ENCODE results near the gene UGCG. TPM values are rescaled to one million over a fixed set of nuclear protein-coding genes. Genes with fewer than 3 reads are reported as not detected.

Gene UGCG
- total and polyA plus RNA-seq, 2 donors (not counting 1 experiment from before 2014, with no cell fraction given): 143 to 260 TPM

- Histone ChIP-seq H4K20me1 (ENCODE audit: control insufficient read depth, extremely low read depth, insufficient read depth, low read length) (no peaks in the 10 kb centered on the region), H3K4me2 (ENCODE audit: extremely low read depth, insufficient read depth, low read length) (no peak overlapping the region), H3K36me3 (ENCODE audit: control insufficient read depth, insufficient read depth, low read length) (peaks cover 4% of the 10 kb centered on the region), H2AFZ (ENCODE audit: low read length) (no peak overlapping the region), H3K9me3 (ENCODE audit: control insufficient read depth, insufficient read depth, low read depth, low read length) (no peaks in the 10 kb centered on the region), H3K4me3 (replicated peaks in 1 of 4; ENCODE audit: control extremely low read depth in 1 of 4, insufficient read depth in 1 of 4, low read depth in 3 of 4, low read length in 4 of 4) (no peak overlapping the region), H3K27ac (ENCODE audit: insufficient read depth, low read length) (no peak overlapping the region), H3K9ac (ENCODE audit: insufficient read depth, low read length) (no peak overlapping the region), H3K79me2 (ENCODE audit: control insufficient read depth, insufficient read depth, low read length) (peaks cover 83% of the 10 kb centered on the region), H3K4me1 (ENCODE audit: control insufficient read depth, extremely low read depth, insufficient read depth, low read length) (peaks cover 14% of the 10 kb centered on the region), H3K27me3 (ENCODE audit: control insufficient read depth, insufficient read depth, low read length) (no peaks in the 10 kb centered on the region)
- no peak for DNase-seq (ENCODE audit: low read depth in 2 of 2)
- no peak for TF ChIP-seq CTCF (conservative IDR thresholded peaks at IDR 0.05 in 1 of 2, IDR thresholded peaks at IDR 0.05 in 1 of 2; ENCODE audit: low read depth in 1 of 2, low read length in 2 of 2)
These were observed 25.9 kb downstream of the UGCG start for GRCh38 chr9:111922324-111923013.

- Histone ChIP-seq H4K20me1 (ENCODE audit: control insufficient read depth, extremely low read depth, insufficient read depth, low read length) (no peaks in the 10 kb centered on the region), H3K36me3 (ENCODE audit: control insufficient read depth, insufficient read depth, low read length) (peaks cover 4% of the 10 kb centered on the region)
These were observed 27.7 kb downstream of the UGCG start for GRCh38 chr9:111924281-111924680.

More at GRCh38 chr9:111924281-111924680, 27.7 kb downstream of the UGCG start:
- Histone ChIP-seq H3K27me3 (ENCODE audit: control insufficient read depth, insufficient read depth, low read length) (no peaks in the 10 kb centered on the region), H3K4me2 (ENCODE audit: extremely low read depth, insufficient read depth, low read length) (no peak overlapping the region), H2AFZ (ENCODE audit: low read length) (no peak overlapping the region), H3K79me2 (ENCODE audit: control insufficient read depth, insufficient read depth, low read length) (peaks cover 84% of the 10 kb centered on the region), H3K9me3 (ENCODE audit: control insufficient read depth, insufficient read depth, low read depth, low read length) (no peaks in the 10 kb centered on the region), H3K4me3 (replicated peaks in 1 of 4; ENCODE audit: control extremely low read depth in 1 of 4, insufficient read depth in 1 of 4, low read depth in 3 of 4, low read length in 4 of 4) (no peak overlapping the region), H3K4me1 (ENCODE audit: control insufficient read depth, extremely low read depth, insufficient read depth, low read length) (peaks cover 19% of the 10 kb centered on the region), H3K9ac (ENCODE audit: insufficient read depth, low read length) (no peak overlapping the region), H3K27ac (ENCODE audit: insufficient read depth, low read length) (no peak overlapping the region)
- no peak for TF ChIP-seq EZH2 (IDR thresholded peaks at IDR 0.05; ENCODE audit: low read length, missing control alignments)
- no peak for TF ChIP-seq CTCF (conservative IDR thresholded peaks at IDR 0.05 in 1 of 2, IDR thresholded peaks at IDR 0.05 in 1 of 2; ENCODE audit: low read depth in 1 of 2, low read length in 2 of 2)
- DNase-seq (ENCODE audit: low read depth in 2 of 2): no peak

Measured in fibroblast of lung (primary cell).